Keratinocyte (primary cell): ENCODE data around the gene TXNDC2. TPM values are rescaled to one million over a fixed set of nuclear protein-coding genes. Genes with fewer than 3 reads are reported as not detected.

ENCODE experiments used
- DNase-seq: peaks from one replicate; pipeline ENCODE4 v3.0.0-alpha.2; 2011; ENCODE audit warnings: low read depth, missing footprints, low spot score
- FAIRE-seq: peaks from 2 replicates; lab custom pipeline; 2011; peaks lifted over from hg19 to GRCh38; lab: Jason Lieb, UNC
- H2AFZ ChIP-seq: 2 replicates; pipeline ENCODE4 v1.6.0; 2012; ENCODE audit warnings: low read length, control low read depth, inconsistent platforms; ENCODE audit not compliant: control insufficient read depth
- H3K27ac ChIP-seq: 2 replicates; pipeline ENCODE4 v1.5.1; 2011; ENCODE audit warnings: low read length; ENCODE audit not compliant: control insufficient read depth, insufficient read depth
- H3K27me3 ChIP-seq: 3 replicates; pipeline ENCODE4 v1.6.0; 2011; ENCODE audit warnings: low read length; ENCODE audit not compliant: control insufficient read depth, insufficient read depth; ENCODE audit errors: extremely low read depth
- H3K36me3 ChIP-seq, 2 experiments: 2 replicates in 1 of 2; 3 replicates in 1 of 2; pipeline ENCODE4 v1.5.1; 2011; ENCODE audit warnings: low read length in 2 of 2, mild to moderate bottlenecking in 1 of 2; ENCODE audit not compliant: control insufficient read depth in 2 of 2, insufficient read depth in 2 of 2; ENCODE audit errors: extremely low read depth in 1 of 2
- H3K4me1 ChIP-seq: 3 replicates; pipeline ENCODE4 v1.5.1; 2011; ENCODE audit warnings: low read length; ENCODE audit not compliant: control insufficient read depth, insufficient read depth; ENCODE audit errors: extremely low read depth
- H3K4me2 ChIP-seq: 3 replicates; pipeline ENCODE4 v1.6.0; 2011; ENCODE audit warnings: low read depth, low read length; ENCODE audit not compliant: control insufficient read depth, insufficient read depth; ENCODE audit errors: extremely low read depth
- H3K4me3 ChIP-seq, 3 experiments: fragments of 200-600 bp in 1 of 3; sonication (generic) in 1 of 3; 2 replicates in 2 of 3; 3 replicates in 1 of 3; pipeline ENCODE4 v1.5.1; 2011 to 2016; ENCODE audit warnings: low read length in 3 of 3, mild to moderate bottlenecking in 3 of 3, control low read depth in 2 of 3, inconsistent platforms in 1 of 3, low read depth in 1 of 3, mixed read lengths in 1 of 3, mixed run types in 1 of 3, moderate library complexity in 1 of 3; ENCODE audit not compliant: control insufficient read depth in 2 of 3, insufficient read depth in 2 of 3; ENCODE audit errors: extremely low read depth in 1 of 3
- H3K79me2 ChIP-seq: 2 replicates; pipeline ENCODE4 v1.6.0; 2012; ENCODE audit warnings: low read length; ENCODE audit not compliant: control insufficient read depth, insufficient read depth
- H3K9ac ChIP-seq: 3 replicates; pipeline ENCODE4 v1.6.0; 2011; ENCODE audit warnings: low read length; ENCODE audit not compliant: control insufficient read depth, insufficient read depth; ENCODE audit errors: extremely low read depth
- H3K9me1 ChIP-seq: 3 replicates; pipeline ENCODE4 v1.6.0; 2011; ENCODE audit warnings: low read length; ENCODE audit not compliant: control insufficient read depth, insufficient read depth; ENCODE audit errors: extremely low read depth
- H3K9me3 ChIP-seq: 2 replicates; pipeline ENCODE4 v1.5.1; 2012; ENCODE audit warnings: low read depth, low read length; ENCODE audit not compliant: control insufficient read depth
- H4K20me1 ChIP-seq: 3 replicates; pipeline ENCODE4 v1.6.0; 2011; ENCODE audit warnings: low read length; ENCODE audit not compliant: control insufficient read depth, insufficient read depth; ENCODE audit errors: extremely low read depth
- CTCF ChIP-seq, 3 experiments: IDR thresholded peaks in 1 of 3; conservative IDR thresholded peaks in 1 of 3; optimal IDR thresholded peaks in 1 of 3; 2 replicates in 2 of 3; 3 replicates in 1 of 3; pipeline versions ENCODE3 to v1.5.1; 2011; ENCODE audit warnings: low read length in 3 of 3, mild to moderate bottlenecking in 3 of 3, moderate library complexity in 2 of 3, control low read depth in 1 of 3, inconsistent platforms in 1 of 3; ENCODE audit not compliant: insufficient read depth in 2 of 3; ENCODE audit errors: extremely low read depth in 1 of 3
- EZH2 ChIP-seq: IDR thresholded peaks from one replicate; pipeline ENCODE4 v1.6.1; 2012; ENCODE audit warnings: inconsistent platforms, mild to moderate bottlenecking, low read length, moderate library complexity
- dilution Hi-C: fragments of 300-500 bp; cut with MboI; formaldehyde crosslinking; loops from one replicate; pipeline ENCODE4 v1.7.0; 2020; ENCODE audit warnings: low sequenced_read_pairs; ENCODE audit not compliant: extremely low pct_ligation_motif_present
- polyA plus RNA-seq, 5 experiments: library from polyadenylated mRNA; depleted of rRNA in 3 of 5; stranded (reverse) in 3 of 5; stranded (forward) in 1 of 5; unstranded in 1 of 5; fragments of >200 nt; gene quantifications; 1 replicate in 1 of 5; 2 replicates in 3 of 5; 3 replicates in 1 of 5; pipeline versions ENCODE4 v1.2.1 to v1.2.3, GENCODE V29; 2011 to 2012; ENCODE audit warnings: missing spikeins in 2 of 5, low read depth in 1 of 5, low replicate concordance in 1 of 5

The TXNDC2 gene
- polyA plus RNA-seq, 1 donor (not counting 4 experiments of a cell fraction or from before 2014, with no cell fraction given), result not detected

DNA sequence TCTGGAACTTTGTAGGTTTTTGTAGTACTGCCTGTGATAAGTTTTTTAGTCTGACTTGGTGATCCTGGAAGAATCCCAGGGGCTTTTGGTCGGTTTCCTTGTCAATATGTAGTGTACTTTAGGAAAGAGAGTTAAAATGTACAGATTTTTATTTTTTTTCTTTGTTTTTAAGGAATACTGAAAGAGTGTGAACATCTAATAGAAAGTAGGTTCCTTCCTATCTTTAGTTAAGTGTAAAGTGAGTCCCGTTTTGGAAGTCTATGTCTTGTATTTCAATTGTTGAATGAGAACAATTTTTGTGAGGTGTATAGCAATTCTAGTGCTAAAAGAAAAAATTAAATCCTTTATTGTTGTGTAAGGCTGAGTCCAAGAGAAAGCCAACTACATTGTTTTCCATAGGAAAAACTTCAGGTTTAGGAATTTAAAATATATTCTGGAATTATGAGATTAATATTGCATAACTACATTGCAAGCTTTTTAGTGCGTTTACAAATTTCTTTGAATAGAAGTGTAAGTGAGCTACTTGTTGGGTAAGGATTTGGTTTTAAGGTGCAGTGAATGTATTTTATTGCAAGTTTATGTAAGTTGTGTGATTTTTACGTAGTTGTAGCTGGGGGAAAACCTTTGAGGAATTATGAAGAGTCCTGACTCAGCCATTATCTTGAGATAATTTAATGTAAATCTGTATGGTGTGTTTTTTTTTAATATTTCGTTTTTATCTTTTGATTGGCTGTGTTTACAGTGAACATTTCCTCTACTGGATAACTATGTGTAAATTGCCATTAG lies 29.7 kb downstream of the TXNDC2 start:
- Histone ChIP-seq H3K79me2 (peaks cover 64% of the 10 kb centered on the region), H3K27ac (peak overlapping the region; percentile 93), H2AFZ (no peak overlapping the region), H3K9me1 (peaks cover 2% of the 10 kb centered on the region), H3K27me3 (no peaks in the 10 kb centered on the region), H3K9ac (peak overlapping the region; percentile 87), H3K4me1 (peaks cover 39% of the 10 kb centered on the region), H3K9me3 (no peaks in the 10 kb centered on the region), H3K36me3 (no peaks in the 10 kb centered on the region), H4K20me1 (peaks cover 28% of the 10 kb centered on the region), H3K4me3 (peak overlapping the region; percentile 78 to 90 (median 79)), H3K4me2 (peak overlapping the region; percentile 61)
- FAIRE-seq (no peak), DNase-seq (no peak)
- dilution Hi-C loops, result no loop called here
- TF ChIP-seq EZH2 (no peak), CTCF (optimal IDR thresholded peaks at IDR 0.05 in 1 of 3, IDR thresholded peaks at IDR 0.05 in 1 of 3, conservative IDR thresholded peaks at IDR 0.05 in 1 of 3; ENCODE audit: extremely low read depth in 1 of 3, insufficient read depth in 2 of 3, low read length in 3 of 3) (no peak)

DNA sequence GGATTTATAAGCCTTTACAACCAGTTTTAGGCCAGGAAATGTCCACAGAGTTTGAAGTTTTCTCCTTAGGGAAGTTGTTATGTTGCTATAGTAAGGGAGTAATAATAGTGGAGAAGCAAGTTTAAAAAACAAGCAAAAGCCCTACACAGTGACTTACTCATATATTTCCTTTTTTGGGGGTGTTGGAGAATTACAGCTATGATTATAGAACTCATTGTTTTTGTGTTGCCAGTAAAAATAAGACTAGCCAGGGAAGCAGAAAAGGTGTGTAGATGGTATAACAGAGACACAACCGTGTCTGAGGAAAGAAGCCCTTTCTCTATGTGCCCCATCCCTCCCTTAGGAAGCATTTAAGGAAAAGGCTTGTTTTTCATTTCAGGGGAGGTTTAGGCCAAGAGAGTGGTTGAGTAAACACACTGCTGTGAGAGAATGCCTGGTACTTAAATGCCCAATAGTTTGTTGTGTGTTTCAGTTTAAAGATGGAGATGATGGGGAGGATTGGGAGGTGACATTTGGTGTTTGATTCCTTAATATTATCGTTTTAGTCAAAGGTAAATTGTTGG lies 30.4 kb downstream of the TXNDC2 start:
- no peaks in the 10 kb centered on the region for H3K9me3 ChIP-seq
- H3K79me2 ChIP-seq, result peaks cover 70% of the 10 kb centered on the region
- H4K20me1 ChIP-seq, result peaks cover 33% of the 10 kb centered on the region
- FAIRE-seq, result peak; percentile 20
- H2AFZ ChIP-seq, result no peak overlapping the region
- dilution Hi-C loops, result no loop called here
- H3K27me3 ChIP-seq, result no peaks in the 10 kb centered on the region
- H3K36me3 ChIP-seq, result no peaks in the 10 kb centered on the region
- peak overlapping the region; percentile 87 for H3K9ac ChIP-seq
- peak overlapping the region; percentile 78 to 90 (median 79) for H3K4me3 ChIP-seq
- peak overlapping the region; percentile 61 for H3K4me2 ChIP-seq
- no peak for DNase-seq
- no peak for TF ChIP-seq EZH2
- no peak for TF ChIP-seq CTCF (optimal IDR thresholded peaks at IDR 0.05 in 1 of 3, IDR thresholded peaks at IDR 0.05 in 1 of 3, conservative IDR thresholded peaks at IDR 0.05 in 1 of 3; ENCODE audit: extremely low read depth in 1 of 3, insufficient read depth in 2 of 3, low read length in 3 of 3)
- H3K9me1 ChIP-seq, result peaks cover 2% of the 10 kb centered on the region
- H3K27ac ChIP-seq, result peak overlapping the region; percentile 93
- peaks cover 44% of the 10 kb centered on the region for H3K4me1 ChIP-seq
